Caco-2 (cell line): ENCODE results near the gene NOTO. TPM values are rescaled to one million over a fixed set of nuclear protein-coding genes. Genes with fewer than 3 reads are reported as not detected.

Experiments used
- BruUV-seq: library from RNA; stranded (reverse); fragments of 400-500 nt; replicated peaks from 2 replicates; lab custom pipeline; 2021; lab: Mats Ljungman, UMichigan
- CTCF ChIA-PET: fragments of 300-600 bp; sonication (Branson Sonifier 250); formaldehyde crosslinking; loops from one replicate; lab custom pipeline; 2022; ENCODE audit warnings: antibody characterized with exemption; lab: Charles Lee
- POLR2A ChIA-PET: fragments of 300-600 bp; sonication (Branson Sonifier 250); formaldehyde crosslinking; loops from one replicate; lab custom pipeline; 2022; ENCODE audit warnings: antibody characterized with exemption; lab: Charles Lee
- DNase-seq, 2 experiments: peaks; one replicate each; pipeline versions ENCODE4 v3.0.0 to v3.0.0-alpha.2; 2020 to 2022
- H3K27me3 ChIP-seq: replicated peaks from 2 replicates; pipeline ENCODE4 v1.6.0; 2011; ENCODE audit warnings: low read length; ENCODE audit not compliant: control insufficient read depth, insufficient read depth
- H3K36me3 ChIP-seq: 2 replicates; pipeline ENCODE4 v1.5.1; 2011; ENCODE audit warnings: low read length; ENCODE audit not compliant: control insufficient read depth, insufficient read depth
- H3K4me1 ChIP-seq: fragments of 250-450 bp; sonication (Bioruptor Pico); 2 replicates; pipeline ENCODE4 v1.5.1; 2020; ENCODE audit warnings: mild to moderate bottlenecking
- H3K4me3 ChIP-seq: 2 replicates; pipeline ENCODE4 v1.5.1; 2011; ENCODE audit warnings: low read depth, mild to moderate bottlenecking, control low read depth, low read length
- H3K9me3 ChIP-seq: fragments of 250-450 bp; sonication (Bioruptor Pico); 2 replicates; pipeline ENCODE4 v1.5.1; 2020; ENCODE audit warnings: mild to moderate bottlenecking, moderate library complexity
- H3K27ac Mint-ChIP-seq: one replicate; pipeline ENCODE4 v1.8.0; 2022; ENCODE audit warnings: mixed read lengths; ENCODE audit not compliant: unreplicated experiment
- H3K27me3 Mint-ChIP-seq: one replicate; pipeline ENCODE4 v1.8.0; 2022; ENCODE audit warnings: mixed read lengths; ENCODE audit not compliant: insufficient read depth, unreplicated experiment
- H3K36me3 Mint-ChIP-seq: one replicate; pipeline ENCODE4 v1.8.0; 2022; ENCODE audit warnings: mild to moderate bottlenecking, mixed read lengths; ENCODE audit not compliant: insufficient read depth, unreplicated experiment
- H3K4me1 Mint-ChIP-seq: one replicate; pipeline ENCODE4 v1.8.0; 2022; ENCODE audit warnings: low read depth, mixed read lengths; ENCODE audit not compliant: unreplicated experiment
- H3K4me3 Mint-ChIP-seq: one replicate; pipeline ENCODE4 v1.8.0; 2022; ENCODE audit warnings: mild to moderate bottlenecking, moderate library complexity, mixed read lengths; ENCODE audit not compliant: unreplicated experiment
- H3K9me3 Mint-ChIP-seq: one replicate; pipeline ENCODE4 v1.8.0; 2022; ENCODE audit warnings: mixed read lengths; ENCODE audit not compliant: unreplicated experiment
- intact Hi-C: fragments of 100-400 bp; cut with micrococcal nuclease; formaldehyde crosslinking; loops from one replicate; pipeline ENCODE4 v1.10.0; 2022; ENCODE audit not compliant: unreplicated experiment
- total RNA-seq: library from RNA; stranded (reverse); gene quantifications from 2 replicates; pipeline ENCODE4 v1.2.3, GENCODE V29; 2022
- TF ChIP-seq, protein P1 (sequence below), 2 experiments: fragments of 200-600 bp in 1 of 2; IDR thresholded peaks; 1 replicate in 1 of 2; 2 replicates in 1 of 2; pipeline versions ENCODE4 v1.5.1 to v1.8.0; 2011 to 2022; ENCODE audit warnings: antibody characterized with exemption in 1 of 2, control low read depth in 1 of 2, inconsistent platforms in 1 of 2, low read depth in 1 of 2, low read length in 1 of 2, mild to moderate bottlenecking in 1 of 2, moderate library complexity in 1 of 2; ENCODE audit not compliant: insufficient read depth in 1 of 2, severe bottlenecking in 1 of 2, unreplicated experiment in 1 of 2

The NOTO gene
- total RNA-seq, 1 experiment from 2014 or later: not detected

- peak within 1 kb of the TSS; percentile 98 for H3K27ac Mint-ChIP-seq
- no peaks in the 10 kb centered on the region for H3K36me3 ChIP-seq
These were observed 31.8 kb downstream of the NOTO start, which contains the start of gene CCT7 for GRCh38 chr2:73233932-73234832. Gene CCT7, plus strand, starts transcription at chr2:73234308. Its CDS starts 71 bp downstream, at chr2:73234379.

GRCh38 chr2:73235315-73236028 lies 33.1 kb downstream of the NOTO start:
- Mint-ChIP-seq H3K4me3 (peak overlapping the region; percentile 91), H3K9me3 (no peaks in the 10 kb centered on the region), H3K27me3 (no peaks in the 10 kb centered on the region), H3K4me1 (peaks cover 20% of the 10 kb centered on the region), H3K36me3 (peaks cover 65% of the 10 kb centered on the region), H3K27ac (peak overlapping the region; percentile 98)
- DNase-seq: no peak
- H3K4me1 ChIP-seq: peaks cover 7% of the 10 kb centered on the region; the same call in 1 of the 2 replicates
- H3K9me3 ChIP-seq: no peaks in the 10 kb centered on the region
- TF ChIP-seq, protein P1, sequence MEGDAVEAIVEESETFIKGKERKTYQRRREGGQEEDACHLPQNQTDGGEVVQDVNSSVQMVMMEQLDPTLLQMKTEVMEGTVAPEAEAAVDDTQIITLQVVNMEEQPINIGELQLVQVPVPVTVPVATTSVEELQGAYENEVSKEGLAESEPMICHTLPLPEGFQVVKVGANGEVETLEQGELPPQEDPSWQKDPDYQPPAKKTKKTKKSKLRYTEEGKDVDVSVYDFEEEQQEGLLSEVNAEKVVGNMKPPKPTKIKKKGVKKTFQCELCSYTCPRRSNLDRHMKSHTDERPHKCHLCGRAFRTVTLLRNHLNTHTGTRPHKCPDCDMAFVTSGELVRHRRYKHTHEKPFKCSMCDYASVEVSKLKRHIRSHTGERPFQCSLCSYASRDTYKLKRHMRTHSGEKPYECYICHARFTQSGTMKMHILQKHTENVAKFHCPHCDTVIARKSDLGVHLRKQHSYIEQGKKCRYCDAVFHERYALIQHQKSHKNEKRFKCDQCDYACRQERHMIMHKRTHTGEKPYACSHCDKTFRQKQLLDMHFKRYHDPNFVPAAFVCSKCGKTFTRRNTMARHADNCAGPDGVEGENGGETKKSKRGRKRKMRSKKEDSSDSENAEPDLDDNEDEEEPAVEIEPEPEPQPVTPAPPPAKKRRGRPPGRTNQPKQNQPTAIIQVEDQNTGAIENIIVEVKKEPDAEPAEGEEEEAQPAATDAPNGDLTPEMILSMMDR (IDR thresholded peaks at IDR 0.05; ENCODE audit: insufficient read depth in 1 of 2, low read depth in 1 of 2, low read length in 1 of 2, severe bottlenecking in 1 of 2, unreplicated experiment in 1 of 2): no peak
- BruUV-seq: no TSS peak
- intact Hi-C loops: no loop called here
- no peaks in the 10 kb centered on the region for H3K27me3 ChIP-seq
- ChIA-PET CTCF (interaction anchor here (1.6 to 3.2 kb wide), 2 partner anchors 23 to 33 kb away, joined by 6 to 16 read pairs; no protein-coding TSS in a partner anchor), POLR2A (no interaction called here)
- H3K36me3 ChIP-seq: peaks cover 2% of the 10 kb centered on the region; the same call in 1 of the 2 replicates
- peak overlapping the region; percentile 78 for H3K4me3 ChIP-seq

More at GRCh38 chr2:73233932-73234832, 31.8 kb downstream of the NOTO start, which contains the start of gene CCT7:
- TF ChIP-seq, protein P1 (IDR thresholded peaks at IDR 0.05; ENCODE audit: insufficient read depth in 1 of 2, low read depth in 1 of 2, low read length in 1 of 2, severe bottlenecking in 1 of 2, unreplicated experiment in 1 of 2): no peak
- Mint-ChIP-seq H3K4me1 (peaks cover 20% of the 10 kb centered on the region), H3K9me3 (no peaks in the 10 kb centered on the region), H3K4me3 (peak within 1 kb of the TSS; percentile 91), H3K36me3 (peaks cover 60% of the 10 kb centered on the region), H3K27me3 (no peaks in the 10 kb centered on the region)
- TSS peak; percentile 61 for BruUV-seq
- intact Hi-C loops: loop anchor here (1.0 kb wide), 1 partner anchor 20 kb away; the partner anchor contains the start of gene SMYD5
- peak; percentile 90 for DNase-seq
- H3K27me3 ChIP-seq: no peaks in the 10 kb centered on the region
- H3K9me3 ChIP-seq: no peaks in the 10 kb centered on the region
- H3K4me3 ChIP-seq: peak within 1 kb of the TSS; percentile 78
- H3K4me1 ChIP-seq: peaks cover 7% of the 10 kb centered on the region; the same call in 1 of the 2 replicates
- POLR2A ChIA-PET: interaction anchor here (1.1 to 2.4 kb wide), 5 partner anchors 19 to 202 kb away, joined by 3 to 15 read pairs (median 4); partner anchors contain the start of gene EGR4
- CTCF ChIA-PET: interaction anchor here (1.1 to 3.2 kb wide), 5 partner anchors 22 to 341 kb away, joined by 3 to 22 read pairs (median 10); no protein-coding TSS in a partner anchor
